HG03045 (cell line): ENCODE measurements around the gene CBARP.

Experiments used
- ATAC-seq: cut with Tn5 transposase; IDR thresholded peaks from one replicate; pipeline ENCODE4 v1.9.1; 2021; ENCODE audit warnings: mild to moderate bottlenecking, moderate library complexity; ENCODE audit not compliant: unreplicated experiment

Gene CBARP

DNA sequence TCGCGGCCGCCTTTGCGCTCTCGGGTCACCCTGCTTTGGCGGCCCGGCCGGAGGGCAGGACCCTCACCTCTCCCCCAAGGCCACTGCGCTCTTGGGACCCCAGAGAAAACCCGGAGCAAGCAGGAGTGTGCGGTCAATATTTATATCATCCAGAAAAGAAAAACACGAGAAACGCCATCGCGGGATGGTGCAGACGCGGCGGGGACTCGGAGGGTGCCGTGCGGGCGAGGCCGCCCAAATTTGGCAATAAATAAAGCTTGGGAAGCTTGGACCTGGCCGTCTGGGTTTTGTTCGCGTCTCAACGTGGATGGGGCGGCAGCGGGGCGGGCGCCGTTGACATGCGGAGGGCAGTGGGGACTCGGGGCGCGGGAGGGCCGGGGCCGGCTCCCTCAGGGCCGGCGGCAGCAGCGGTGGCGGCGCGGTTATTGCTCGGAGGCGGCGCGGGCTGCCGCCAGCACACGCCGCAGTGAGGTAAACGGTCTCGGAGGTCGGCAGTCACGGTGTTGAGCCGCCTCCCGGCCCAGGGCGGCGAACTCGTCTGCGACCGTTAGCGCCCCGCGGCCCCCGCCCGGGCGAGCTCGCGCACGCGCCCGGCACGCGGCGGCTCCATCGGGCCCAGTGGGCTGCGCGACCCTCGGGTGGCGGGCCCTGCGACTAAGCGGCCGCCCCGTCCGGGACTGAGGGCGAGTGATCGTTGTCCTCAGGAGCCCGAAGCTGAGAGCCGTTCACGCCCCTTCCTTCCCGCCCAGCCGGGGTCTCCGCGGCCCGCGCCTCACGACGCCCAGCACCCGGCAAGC lies 9.4 kb downstream of the CBARP start:
- no peak for ATAC-seq

DNA sequence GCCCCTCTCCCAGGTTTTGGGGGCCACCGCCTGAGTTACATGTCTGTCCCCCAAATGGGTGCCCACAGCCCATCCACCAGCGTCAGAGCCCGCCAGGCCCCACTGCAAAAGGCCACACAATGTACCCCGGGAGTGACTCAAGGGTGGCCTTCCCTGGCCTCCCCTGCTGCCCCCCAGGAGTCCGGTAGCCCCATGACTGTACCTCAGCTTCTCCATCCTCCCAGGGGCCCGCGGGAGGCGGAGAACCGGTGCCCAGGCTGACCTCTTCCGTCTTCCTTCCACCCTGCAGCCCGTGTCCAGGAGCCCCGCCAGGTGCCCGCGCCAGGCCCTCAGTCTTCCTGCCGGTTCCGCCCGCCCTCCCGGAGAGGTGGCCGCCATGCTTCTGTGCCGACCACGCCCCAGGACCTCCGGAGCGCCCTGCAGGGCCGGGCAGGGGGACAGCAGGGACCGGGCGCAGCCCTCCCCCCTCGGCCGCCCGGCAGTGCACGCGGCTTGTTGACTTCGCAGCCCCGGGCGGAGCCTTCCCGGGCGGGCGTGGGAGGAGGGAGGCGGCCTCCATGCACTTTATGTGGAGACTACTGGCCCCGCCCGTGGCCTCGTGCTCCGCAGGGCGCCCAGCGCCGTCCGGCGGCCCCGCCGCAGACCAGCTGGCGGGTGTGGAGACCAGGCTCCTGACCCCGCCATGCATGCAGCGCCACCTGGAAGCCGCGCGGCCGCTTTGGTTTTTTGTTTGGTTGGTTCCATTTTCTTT lies 10.3 kb downstream of the CBARP start:
- no peak for ATAC-seq

DNA sequence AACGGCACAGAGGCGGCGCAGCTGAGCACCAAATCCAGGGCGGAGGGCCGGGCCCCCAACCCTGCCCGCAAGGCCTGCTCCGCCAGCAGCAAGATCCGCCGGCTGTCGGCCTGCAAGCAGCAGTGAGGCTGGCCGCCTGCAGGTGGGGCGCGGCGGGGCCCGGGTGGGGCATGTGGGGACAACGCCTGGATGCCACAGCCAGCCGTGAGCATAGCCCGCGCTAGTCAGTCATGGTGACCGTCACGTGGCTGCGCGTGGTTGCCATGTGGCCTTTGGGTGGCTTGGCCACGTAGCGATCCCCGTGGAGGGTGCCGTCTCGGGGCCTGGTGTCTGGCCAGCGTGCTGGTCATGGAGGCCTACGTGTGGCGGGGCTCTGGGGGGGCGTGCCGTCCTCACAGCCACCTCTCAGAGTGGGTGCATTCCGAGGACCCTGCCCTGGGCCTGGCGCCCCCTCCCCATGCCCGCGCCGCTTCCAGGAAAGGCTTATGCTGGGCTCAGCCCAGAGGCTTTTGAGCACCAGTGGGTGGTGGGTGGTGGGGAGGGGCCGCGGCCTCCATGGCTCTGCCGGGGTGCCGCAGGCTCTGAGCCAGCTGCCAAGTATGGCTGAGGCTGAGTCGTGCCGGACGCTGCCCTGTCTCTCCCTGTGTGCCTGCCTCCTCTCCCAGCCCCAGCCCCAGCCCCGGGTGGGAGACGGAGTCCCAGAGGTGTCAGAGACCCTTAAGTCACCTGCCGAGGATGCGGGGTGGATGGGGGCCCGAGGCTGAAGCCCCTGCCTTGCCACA lies 11.1 kb downstream of the CBARP start:
- no peak for ATAC-seq

DNA sequence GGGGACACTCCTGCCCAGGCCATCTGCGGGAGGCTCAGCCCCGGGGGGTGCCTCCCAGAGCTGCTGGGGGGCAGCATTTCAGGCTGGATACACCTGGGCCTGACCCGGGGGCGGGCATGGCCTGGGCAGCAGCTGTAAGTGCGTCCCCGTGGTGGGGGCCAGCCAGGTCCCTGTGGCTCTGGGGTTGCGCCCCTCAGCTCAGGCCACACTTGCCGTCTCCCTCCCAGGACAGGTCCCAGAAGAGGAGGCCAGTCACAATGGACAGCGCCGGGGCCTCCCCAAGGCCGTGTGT lies 11.6 kb downstream of the CBARP start:
- ATAC-seq = no peak

DNA sequence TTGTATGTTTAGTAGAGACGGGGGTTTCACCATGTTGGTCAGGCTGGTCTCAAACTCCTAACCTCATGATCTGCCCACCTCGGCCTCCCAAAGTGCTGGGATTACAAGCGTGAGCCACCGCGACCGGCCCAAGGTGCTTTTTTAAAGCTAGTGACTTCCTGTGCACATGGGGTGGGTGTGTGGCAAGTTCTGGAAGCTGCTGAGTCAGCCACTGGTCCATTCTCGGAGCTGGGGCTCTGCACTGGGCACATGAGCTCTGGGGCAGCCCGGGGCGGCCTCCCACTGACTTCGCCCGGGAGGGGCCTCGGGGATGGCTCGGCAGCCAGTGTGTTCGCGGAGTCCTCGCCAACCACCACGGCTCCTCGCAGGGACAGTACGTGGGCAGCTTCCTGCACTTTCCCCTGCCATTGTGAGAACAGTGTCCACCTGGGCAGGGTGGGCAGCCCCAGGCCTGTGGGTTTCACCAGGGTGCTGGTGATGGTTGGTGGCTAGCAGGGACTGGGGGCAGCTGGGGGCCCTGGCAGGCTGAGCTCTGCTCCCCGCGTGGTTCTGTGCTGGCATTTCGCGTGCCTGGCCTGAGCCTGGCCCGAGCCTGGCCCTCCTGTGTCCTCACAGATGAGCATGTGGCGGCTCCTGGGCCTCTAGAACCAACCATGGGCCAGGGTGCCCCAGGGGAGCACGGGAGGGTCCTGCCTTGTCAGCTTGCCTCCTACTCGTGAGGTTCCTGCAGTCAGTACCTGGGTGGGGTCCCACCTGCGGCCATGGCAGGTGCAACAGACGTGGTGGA lies 12.2 kb downstream of the CBARP start:
- no peak for ATAC-seq

DNA sequence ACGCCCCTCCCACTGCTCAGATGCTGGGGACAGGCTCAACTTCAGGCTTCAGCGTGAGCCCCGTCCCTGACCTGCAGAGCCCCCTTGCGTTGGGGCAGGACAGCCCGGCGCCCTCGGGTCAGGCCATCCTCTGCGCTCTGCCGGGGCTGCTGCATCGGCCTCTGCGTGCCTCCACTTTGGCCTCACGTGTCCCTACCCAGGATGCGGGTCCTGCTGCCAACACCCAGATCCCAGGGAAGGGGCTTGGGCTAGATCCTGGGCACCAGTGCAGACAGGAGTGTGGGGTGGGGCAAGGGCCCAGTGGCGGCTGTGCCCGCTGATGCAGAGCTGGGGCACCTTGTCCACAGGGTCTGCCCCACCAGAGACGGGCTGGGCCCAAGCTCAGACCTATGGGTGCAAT lies 13.0 kb downstream of the CBARP start:
- no peak for ATAC-seq

DNA sequence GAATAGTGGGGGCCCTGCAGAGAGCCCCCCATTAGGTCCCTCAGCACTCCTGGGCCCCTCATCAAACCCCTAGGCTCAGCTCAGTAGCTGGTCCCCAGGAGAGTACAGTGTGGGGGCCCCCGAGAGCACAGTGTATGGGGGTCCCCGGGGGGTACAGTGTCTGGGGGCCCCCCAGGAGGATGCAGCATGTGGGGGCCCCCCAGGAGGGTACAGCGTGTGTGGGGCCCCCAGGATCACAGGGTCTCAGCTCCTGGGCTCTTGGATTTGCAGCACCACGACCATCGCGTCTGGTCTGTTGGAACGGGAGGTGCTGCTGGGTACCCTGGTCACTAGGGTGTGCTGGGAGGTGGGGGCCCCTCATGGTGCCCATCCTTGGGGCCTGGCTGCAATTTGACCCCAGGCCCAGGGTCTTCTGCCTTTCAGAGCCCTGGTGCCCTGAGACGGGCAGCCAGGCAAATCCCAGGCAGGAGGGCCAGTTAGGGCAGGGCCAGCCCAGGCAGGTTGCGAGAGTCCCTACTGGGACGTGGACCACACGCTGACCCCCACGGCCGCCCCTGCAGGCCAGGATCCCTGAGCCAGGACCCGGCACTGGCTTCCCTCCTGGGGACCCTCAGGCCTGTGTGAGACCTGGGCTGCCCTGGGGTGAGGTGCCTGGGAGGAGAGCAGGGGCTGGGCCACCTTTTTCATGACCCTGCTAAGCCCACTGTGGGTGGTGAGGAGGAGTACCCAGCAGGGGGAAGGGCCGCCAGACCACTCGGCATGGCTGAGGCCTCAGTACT lies 13.6 kb downstream of the CBARP start:
- ATAC-seq = no peak

DNA sequence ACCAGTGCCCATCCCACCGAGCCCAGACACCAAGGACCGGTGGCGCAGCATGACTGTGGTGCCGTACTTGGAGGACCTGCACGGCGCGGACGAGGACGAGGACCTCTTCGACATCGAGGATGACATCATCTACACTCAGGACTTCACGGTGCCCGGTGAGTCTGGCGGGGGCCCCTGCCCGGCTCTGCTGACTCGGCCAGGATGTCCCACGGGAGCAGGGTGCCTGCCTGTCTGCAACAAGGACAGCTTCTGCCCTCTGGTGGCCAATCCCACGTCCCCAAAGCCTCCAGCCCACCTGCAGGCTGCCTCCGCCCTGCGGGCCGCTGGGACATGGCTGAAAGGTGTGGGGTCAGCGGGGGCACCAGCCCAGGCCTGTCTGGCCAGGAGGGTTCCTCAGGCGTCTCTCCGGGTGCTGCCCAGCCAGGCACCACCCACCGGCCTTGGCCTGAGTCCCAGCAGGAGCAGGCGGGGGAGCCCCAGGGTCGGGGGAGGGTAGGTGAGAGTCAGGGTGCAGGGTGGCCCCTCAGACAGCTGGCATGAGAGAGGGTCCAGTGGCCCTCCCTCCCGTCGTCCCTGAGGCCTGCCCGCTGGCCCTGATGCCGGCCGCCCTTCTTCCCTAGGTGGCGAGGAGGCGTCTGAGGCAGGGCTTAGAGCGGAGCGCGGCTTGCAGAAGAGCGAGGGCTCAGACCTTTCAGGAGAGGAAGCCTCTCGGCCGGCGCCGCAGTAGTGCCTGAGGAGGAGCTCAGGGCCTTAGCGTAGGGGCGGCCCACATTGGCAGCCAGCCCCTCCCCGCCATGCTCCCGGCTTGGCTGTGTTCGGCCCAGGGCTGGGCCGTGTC lies 14.6 kb downstream of the CBARP start:
- no peak for ATAC-seq

DNA sequence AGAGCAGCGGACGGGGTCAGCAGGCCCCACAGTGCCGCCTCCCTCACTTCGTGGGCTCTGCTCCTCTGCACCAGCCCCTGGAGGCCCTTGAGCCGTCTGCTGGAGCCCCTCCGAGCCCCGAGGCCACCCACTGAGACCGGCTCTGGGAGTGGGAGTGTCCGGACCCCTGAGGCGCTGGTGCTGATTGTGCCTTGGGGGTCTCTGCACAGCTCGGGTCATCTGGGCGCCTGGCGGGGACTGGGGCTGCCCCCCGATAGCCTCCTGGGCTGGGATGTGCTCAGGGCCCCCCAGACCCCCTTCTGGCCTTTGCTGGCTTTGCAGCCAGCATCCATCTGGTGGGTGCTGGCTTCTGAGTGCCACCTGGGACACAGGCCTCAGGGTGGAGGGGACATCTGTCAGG lies 15.4 kb downstream of the CBARP start:
- ATAC-seq = no peak

DNA sequence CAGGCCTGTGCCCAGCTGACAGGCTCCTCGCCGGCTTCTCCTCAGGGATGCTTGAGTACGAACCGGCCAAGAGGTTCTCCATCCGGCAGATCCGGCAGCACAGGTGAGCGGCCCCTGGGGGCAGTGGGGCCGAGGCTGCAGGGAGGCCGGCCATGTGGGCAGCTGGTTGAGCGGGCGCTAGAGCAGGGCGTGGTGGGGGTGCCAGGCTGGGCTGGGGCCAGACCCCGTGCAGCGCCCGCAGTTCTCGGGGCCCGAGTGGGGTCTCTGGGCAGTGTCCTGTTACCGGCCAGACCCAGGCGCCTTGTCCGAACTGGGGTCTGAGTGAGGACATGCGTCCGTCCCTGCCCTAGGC lies 15.9 kb downstream of the CBARP start:
- no peak for ATAC-seq

DNA sequence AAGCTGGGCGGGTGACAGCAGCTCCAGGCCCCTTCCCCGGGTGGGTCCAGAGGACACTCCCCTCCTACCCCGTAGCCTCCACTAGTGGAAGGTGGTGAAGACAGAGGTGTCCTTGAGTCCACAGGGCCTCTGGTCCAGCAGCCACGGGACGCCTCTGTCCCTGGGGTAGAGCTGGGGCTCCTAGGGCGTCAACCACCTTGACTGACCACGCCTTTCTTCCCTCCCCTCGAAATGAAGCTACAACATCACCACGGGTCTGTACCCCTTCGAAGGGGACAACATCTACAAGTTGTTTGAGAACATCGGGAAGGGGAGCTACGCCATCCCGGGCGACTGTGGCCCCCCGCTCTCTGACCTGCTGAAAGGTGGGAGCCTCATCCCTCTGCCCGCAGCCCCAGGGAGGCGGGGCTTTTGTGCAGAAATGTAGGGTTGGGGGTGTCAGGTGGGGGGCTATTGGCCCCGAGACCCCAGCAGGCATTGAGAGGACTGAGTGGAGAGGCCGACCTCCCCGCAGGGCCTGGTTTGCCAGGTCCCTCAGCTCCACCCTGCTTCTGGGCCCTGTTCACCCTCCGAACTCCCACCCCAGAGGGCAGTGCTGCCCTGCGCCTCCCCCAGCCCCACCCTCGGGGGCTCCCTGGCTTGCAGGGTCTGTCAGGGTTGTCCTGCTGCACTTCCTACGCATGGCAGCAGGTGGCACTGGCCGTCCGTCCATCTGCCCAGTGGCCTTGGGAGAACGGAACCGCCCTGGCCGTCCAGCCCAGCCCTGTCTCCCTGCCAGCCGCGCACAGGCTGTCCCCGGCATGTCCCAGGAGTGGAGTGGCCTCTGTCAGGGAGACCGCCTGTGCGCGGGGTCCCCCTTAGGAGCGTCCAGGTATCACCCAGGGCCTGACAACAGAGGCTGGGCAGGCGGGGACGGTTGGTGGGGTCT lies 16.6 kb downstream of the CBARP start:
- no peak for ATAC-seq

DNA sequence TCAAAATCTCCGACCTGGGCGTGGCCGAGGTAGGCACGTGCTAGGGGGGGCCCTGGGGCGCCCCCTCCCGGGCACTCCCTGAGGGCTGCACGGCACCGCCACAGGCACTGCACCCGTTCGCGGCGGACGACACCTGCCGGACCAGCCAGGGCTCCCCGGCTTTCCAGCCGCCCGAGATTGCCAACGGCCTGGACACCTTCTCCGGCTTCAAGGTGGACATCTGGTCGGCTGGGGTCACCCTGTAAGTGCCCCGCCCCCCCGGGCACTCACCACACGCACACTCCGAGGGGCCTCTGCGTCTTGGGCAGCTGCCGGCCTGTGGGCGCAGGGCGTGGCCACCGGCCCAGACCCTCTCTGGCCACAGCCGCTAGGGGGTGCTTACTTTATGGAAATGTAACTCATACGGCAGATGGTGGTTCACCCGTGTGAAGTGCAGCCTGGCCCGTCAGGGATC lies 17.3 kb downstream of the CBARP start:
- no peak for ATAC-seq

DNA sequence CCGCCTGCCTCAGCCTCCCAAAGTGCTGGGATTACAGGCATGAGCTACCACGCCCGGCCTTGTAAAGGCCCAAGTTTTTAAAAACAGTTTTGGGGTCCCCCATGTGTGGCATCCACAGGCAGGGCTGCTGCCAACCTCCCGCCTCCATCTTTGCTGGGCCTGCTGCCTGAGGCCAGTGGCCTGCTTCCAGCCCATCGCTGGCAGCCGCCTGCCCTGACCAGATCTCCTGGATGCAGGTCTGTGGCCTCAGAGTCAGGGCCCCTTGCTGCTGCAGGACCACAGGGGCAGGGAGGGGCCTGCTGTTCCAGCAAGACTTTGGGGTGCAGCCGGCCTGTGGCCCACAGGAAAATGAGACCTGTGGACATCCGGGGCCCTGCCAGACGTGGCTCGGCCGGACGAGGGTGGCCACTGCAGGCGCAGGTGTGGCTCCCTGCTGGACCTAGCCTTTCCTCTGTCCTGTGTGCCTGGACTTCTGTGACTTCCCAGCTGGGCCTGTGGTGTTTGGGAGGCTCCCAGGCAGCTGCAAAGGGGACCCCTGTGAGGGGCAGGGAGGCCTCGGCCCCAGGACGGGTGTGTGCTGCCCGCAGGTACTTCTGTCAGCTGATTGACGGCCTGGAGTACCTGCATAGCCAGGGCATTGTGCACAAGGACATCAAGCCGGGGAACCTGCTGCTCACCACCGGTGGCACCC lies 17.9 kb downstream of the CBARP start:
- no peak for ATAC-seq

DNA sequence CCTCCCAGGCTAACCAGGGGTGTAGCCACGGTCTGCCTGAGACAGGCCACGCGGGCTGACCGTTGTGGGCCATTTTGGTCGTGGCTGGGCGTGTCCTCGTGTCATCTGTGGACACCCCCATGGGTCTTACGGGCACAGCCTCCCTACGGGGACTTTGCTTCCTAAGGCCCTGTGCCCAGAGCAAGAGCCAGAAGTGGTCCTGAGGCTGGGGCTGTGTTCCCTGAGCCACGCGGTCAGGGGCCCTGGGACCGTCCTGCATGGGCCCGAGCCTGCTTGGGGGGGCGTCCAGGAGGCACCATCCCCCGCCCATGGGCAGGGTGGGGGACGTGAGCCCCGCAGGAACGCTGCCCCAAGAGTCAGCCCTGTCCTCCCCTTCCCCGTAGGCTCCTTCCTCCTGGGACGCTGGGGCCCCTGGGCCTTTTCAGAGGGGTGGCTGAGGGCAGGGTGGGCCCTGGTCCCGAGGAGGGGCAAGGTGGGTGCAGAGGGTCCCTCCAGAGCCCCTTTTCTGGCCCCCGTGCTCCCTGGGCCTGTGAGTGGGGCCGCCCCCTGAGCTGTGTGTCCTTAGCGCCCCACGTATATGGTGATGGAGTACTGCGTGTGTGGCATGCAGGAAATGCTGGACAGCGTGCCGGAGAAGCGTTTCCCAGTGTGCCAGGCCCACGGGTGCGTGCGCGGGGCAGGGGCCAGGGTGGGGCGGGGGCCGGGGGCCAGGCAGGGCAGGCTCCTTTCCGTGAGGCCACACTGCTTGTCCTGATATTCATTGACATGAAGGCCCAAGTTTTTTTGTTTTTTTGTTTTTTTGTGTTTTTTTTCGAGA lies 18.8 kb downstream of the CBARP start:
- no peak for ATAC-seq

DNA sequence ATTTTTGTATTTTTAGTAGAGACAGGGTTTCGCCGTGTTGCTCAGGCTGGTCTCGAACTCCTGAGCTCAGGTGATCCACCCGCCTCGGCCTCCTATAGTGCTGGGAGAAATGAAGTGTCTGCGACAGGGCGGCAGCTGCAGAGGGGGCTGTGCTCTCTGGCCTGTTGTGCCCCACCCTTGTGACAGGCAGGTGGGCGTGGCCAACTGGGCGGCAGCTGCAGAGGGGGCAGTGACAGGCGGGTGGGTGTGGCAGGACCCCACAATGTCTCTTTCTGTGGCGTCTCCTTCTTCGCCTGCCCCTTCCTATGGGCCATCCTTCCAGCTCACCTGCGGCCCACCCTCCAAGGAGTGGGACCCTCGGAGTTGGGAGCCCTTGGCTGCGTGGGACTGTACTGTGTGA lies 20.4 kb downstream of the CBARP start:
- no peak for ATAC-seq

DNA sequence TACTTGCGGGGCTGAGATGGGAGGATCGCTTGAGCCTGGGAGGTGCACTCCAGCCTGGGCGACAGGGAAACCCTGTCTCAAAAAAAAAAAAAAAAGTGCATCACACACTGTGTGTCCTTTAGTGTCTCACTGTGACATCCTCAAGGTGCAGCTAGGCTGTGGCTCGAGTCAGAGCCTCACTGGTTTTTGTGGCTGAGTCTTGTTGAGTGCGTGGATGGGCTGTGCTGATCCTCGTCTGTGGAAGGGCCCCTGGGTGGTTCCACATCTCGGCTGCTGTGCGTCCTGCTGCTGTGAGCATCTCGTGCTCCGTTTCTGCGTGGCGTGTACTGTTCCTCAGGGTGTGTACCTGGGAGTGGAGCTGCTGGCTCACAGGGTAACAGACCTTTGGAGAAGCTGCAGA lies 21.0 kb downstream of the CBARP start:
- no peak for ATAC-seq
